IPS-18a (cell line): ENCODE measurements around the gene ENTPD1.

ENCODE experiments used
- H3K27ac ChIP-seq: one replicate; pipeline ENCODE4 v1.5.1; 2013; ENCODE audit warnings: low read length
- H3K27me3 ChIP-seq: one replicate; pipeline ENCODE4 v1.6.1; 2013; ENCODE audit warnings: mild to moderate bottlenecking, low read length; ENCODE audit not compliant: control insufficient read depth, insufficient read depth
- H3K36me3 ChIP-seq: one replicate; pipeline ENCODE4 v1.6.1; 2013; ENCODE audit warnings: low read depth, low read length; ENCODE audit not compliant: control insufficient read depth
- H3K4me1 ChIP-seq: one replicate; pipeline ENCODE4 v1.6.1; 2013; ENCODE audit warnings: low read depth, low read length; ENCODE audit not compliant: control insufficient read depth
- H3K4me3 ChIP-seq: one replicate; pipeline ENCODE4 v1.5.1; 2013; ENCODE audit warnings: low read length
- H3K9ac ChIP-seq: one replicate; pipeline ENCODE4 v1.6.1; 2013; ENCODE audit warnings: mild to moderate bottlenecking, low read length, moderate library complexity
- H3K9me3 ChIP-seq: one replicate; pipeline ENCODE4 v1.6.1; 2013; ENCODE audit warnings: low read depth, low read length; ENCODE audit not compliant: control insufficient read depth

Gene ENTPD1

DNA sequence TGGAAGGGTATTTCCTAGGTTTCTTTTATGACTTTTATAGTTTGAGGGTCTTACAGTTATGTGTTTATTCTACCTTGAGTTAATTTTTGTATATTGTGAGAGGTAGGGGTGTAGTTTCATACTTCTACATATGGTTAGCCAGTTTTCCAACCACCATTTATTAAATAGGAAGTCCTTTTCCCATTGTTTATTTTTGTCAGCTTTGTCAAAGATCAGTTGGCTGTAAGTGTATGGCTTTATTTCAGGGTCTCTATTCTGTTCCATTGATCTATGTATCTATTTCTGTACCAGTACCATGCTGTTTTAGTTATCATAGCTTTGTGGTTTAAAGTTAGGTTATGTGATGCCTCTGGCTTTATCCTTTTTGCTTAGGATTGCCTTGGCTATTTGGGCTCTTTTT lies 79.9 kb downstream of the ENTPD1 start:
- no peaks in the 10 kb centered on the region for H3K36me3 ChIP-seq
- H3K27ac ChIP-seq: no peak overlapping the region
- no peak overlapping the region for H3K9ac ChIP-seq
- H3K4me3 ChIP-seq: no peak overlapping the region
- H3K9me3 ChIP-seq: no peaks in the 10 kb centered on the region
- H3K27me3 ChIP-seq: no peaks in the 10 kb centered on the region
- H3K4me1 ChIP-seq: peaks cover 10% of the 10 kb centered on the region

DNA sequence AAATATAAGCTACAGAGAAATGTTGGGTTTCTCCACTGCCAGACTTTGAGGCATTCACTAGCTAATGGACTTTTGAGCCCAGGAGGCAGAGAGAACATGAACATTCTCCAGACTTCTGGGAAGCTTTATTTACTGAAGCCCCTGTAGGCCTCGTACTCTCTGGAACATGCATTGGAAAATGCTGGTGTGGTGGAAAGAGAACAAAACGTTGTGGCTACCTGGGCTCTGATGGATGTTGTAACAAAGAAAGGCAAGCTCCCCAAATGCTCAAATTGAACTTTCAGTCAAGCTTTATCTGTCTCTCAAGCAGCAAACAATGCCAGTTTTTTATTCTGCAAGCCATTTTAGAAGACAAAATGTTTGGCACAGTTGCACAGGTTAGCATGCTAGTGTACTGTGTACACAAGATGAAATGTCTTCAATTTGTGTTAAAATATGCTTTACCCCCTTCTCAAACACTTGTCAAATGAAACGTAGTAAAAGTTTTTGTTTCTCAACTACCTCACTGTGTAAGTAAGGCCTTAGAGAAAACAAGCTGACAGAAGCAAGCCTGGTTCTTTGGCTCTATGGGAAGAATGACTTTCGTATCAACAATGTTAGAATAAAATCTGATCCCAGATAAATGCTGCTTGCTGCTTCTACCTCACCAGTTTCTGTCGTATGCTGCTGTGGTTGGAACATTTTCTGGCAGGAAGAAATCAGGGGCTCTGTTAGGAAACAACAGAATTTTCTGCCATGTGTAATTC lies 80.8 kb downstream of the ENTPD1 start:
- Histone ChIP-seq H3K4me3 (no peak overlapping the region), H3K9ac (no peak overlapping the region), H3K4me1 (peaks cover 10% of the 10 kb centered on the region), H3K9me3 (no peaks in the 10 kb centered on the region), H3K36me3 (no peaks in the 10 kb centered on the region), H3K27me3 (no peaks in the 10 kb centered on the region), H3K27ac (no peak overlapping the region)

DNA sequence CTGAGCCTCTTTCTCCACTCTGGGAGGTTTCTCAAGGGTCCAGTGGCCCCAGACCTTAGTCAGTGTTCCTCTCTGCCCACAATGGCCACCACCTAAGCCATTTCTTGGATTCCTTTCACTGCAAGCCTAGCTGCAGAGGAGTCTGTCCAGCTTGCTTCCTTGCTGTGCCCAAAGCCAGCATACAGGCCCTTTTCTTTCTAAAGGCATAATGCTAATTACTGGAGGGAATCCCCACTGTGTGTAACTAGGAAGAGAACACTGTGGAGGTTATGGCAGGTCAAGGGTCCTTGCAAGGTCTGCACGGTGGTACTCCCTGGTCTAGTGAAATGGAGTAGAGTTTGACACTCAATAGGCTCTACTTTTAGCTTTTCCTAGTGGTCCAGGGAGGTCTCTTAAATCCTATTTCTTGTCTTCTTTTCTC lies 81.4 kb downstream of the ENTPD1 start:
- no peak overlapping the region for H3K4me3 ChIP-seq
- H3K27ac ChIP-seq: no peak overlapping the region
- H3K4me1 ChIP-seq: peaks cover 10% of the 10 kb centered on the region

DNA sequence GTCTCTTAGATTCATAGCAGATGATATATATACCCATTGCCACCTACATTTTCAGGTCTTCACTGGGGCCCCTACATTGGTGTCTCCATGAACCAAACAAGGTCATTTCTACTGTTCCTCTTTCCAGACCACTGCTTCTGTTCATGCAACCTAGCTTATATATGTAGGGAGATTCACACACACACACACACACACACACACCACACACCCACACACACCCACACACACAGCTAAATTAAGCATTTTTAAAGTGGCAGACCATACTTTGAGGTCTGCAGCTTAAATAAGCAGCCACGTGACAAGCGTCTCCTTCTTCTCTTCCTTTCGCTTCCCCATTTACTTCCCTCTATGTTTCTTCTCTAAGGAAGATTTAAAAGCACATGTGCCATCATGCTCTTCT lies 81.8 kb downstream of the ENTPD1 start:
- H3K4me3 ChIP-seq: no peak overlapping the region
- H3K36me3 ChIP-seq: no peaks in the 10 kb centered on the region
- no peak overlapping the region for H3K27ac ChIP-seq
- no peaks in the 10 kb centered on the region for H3K9me3 ChIP-seq
- H3K27me3 ChIP-seq: no peaks in the 10 kb centered on the region
- H3K4me1 ChIP-seq: peaks cover 10% of the 10 kb centered on the region
- H3K9ac ChIP-seq: no peak overlapping the region

More for the DNA sequence above, 81.4 kb downstream of the ENTPD1 start:
- no peak overlapping the region for H3K9ac ChIP-seq
- no peaks in the 10 kb centered on the region for H3K27me3 ChIP-seq
- no peaks in the 10 kb centered on the region for H3K9me3 ChIP-seq
- no peaks in the 10 kb centered on the region for H3K36me3 ChIP-seq

DNA sequence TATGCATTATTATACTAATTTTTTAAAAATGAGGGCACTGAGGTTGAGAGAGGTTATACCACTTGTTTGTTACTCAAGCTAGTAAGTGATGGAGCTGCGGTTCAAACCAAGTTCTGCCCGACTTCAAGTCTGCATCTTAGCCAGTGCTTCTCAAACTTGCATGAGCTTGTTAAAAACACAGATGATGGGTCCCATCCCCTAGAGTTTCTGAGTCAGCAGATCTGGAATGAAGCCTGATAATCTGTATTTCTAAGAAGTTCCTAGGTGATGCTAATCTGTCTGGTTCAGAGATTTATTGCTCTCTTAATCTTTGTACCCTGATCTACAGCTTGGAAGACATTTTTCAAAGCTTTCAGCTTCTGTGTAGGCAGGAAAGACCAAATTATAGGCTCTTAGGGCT lies 84.2 kb downstream of the ENTPD1 start:
- Histone ChIP-seq H3K36me3 (no peaks in the 10 kb centered on the region), H3K4me3 (no peak overlapping the region), H3K27ac (no peak overlapping the region), H3K9ac (no peak overlapping the region), H3K27me3 (no peaks in the 10 kb centered on the region), H3K4me1 (peaks cover 10% of the 10 kb centered on the region), H3K9me3 (no peaks in the 10 kb centered on the region)

DNA sequence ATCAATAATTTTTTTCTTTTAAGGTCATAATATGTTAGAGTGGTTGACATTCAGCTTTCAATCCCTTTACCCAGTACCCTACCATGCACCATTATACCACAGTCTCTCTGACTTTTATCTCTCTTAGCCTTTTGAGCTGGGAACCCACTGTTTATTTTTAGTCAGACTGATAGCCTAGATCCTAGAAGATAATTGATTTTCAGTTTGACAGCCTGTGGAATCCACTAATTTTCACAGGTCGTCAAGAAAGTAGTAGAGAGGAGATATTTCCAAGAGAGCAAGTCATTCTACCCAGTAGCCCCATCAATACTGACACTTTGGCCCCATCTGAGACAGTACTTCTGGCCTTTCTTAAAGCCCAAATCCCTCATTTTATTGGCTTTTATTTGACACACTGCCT lies 84.7 kb downstream of the ENTPD1 start:
- Histone ChIP-seq H3K9ac (no peak overlapping the region), H3K9me3 (no peaks in the 10 kb centered on the region), H3K36me3 (no peaks in the 10 kb centered on the region), H3K27ac (no peak overlapping the region), H3K4me1 (peaks cover 10% of the 10 kb centered on the region), H3K27me3 (no peaks in the 10 kb centered on the region), H3K4me3 (no peak overlapping the region)

DNA sequence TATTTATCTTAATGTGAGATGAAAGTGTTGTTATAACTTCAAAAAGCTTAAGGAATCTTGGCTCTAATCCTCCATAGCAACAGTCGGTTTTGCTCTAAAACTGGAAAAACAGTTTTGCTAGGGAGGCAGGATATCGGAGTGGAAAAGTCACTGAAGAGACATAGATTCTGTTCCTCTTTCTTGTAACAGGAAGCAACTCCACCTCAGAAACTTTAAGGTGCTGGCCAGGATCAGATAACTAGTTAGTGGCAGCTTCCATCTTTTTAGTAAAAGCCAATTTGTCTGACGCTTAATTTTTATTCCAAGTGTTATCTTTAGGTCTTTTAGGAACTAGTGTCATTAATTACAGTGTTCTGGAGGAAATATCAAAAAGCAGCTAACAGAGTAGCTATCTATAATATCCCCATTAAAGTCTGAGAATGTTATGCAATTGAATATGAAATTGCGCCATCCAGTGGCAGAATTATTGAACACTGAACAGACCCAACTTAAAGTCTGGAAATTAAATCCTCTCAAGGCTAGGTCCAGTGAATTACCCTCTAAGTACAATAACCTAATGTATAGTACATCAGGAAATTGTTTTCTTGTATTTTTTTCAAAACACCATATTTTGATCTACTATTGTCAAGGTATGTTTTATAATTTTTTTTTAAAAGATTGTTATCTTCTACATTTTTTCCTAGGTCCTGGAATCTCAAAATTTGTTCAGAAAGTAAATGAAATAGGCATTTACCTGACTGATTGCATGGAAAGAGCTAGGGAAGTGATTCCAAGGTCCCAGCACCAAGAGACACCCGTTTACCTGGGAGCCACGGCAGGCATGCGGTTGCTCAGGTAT lies 85.9 kb downstream of the ENTPD1 start:
- H3K4me3 ChIP-seq: no peak overlapping the region
- H3K4me1 ChIP-seq: peaks cover 8% of the 10 kb centered on the region
- H3K36me3 ChIP-seq: no peaks in the 10 kb centered on the region
- H3K27ac ChIP-seq: no peak overlapping the region
- no peaks in the 10 kb centered on the region for H3K27me3 ChIP-seq
- no peaks in the 10 kb centered on the region for H3K9me3 ChIP-seq
- no peak overlapping the region for H3K9ac ChIP-seq

DNA sequence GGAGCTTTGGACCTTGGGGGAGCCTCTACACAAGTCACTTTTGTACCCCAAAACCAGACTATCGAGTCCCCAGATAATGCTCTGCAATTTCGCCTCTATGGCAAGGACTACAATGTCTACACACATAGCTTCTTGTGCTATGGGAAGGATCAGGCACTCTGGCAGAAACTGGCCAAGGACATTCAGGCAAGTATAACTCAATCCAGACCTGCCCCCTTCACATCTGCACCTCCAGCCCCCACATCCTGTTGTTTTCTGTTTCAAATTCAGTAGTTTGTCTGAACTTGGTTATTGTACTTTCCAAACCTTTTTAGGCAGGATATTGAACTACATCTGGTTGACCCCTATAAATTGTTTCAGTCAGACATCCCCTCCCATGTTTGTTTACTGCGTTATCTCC lies 89.4 kb downstream of the ENTPD1 start:
- Histone ChIP-seq H3K9ac (no peak overlapping the region), H3K27ac (no peak overlapping the region), H3K36me3 (no peaks in the 10 kb centered on the region), H3K9me3 (no peaks in the 10 kb centered on the region), H3K4me3 (no peak overlapping the region), H3K27me3 (no peaks in the 10 kb centered on the region), H3K4me1 (no peaks in the 10 kb centered on the region)

DNA sequence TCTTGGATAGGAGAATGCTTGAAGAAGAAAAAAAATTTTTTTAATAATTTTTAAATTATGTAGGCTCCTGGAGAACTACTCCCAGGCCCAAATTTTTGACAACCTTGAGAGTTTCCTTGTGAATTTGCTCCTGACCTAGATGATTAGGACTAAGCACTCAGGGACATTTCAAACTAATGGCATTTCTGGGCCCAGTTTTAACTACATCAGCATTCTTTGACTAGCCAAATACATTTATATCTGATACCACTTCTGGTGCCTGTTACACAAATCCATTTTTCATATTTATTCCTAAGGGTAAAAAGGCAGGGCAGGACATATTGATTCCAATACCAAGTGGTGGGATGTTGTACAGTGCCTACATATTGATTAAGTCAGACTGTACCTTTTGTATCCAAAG lies 91.0 kb downstream of the ENTPD1 start:
- Histone ChIP-seq H3K36me3 (no peaks in the 10 kb centered on the region), H3K4me3 (no peak overlapping the region), H3K9me3 (no peaks in the 10 kb centered on the region), H3K27ac (no peak overlapping the region), H3K4me1 (no peaks in the 10 kb centered on the region), H3K9ac (no peak overlapping the region), H3K27me3 (no peaks in the 10 kb centered on the region)

DNA sequence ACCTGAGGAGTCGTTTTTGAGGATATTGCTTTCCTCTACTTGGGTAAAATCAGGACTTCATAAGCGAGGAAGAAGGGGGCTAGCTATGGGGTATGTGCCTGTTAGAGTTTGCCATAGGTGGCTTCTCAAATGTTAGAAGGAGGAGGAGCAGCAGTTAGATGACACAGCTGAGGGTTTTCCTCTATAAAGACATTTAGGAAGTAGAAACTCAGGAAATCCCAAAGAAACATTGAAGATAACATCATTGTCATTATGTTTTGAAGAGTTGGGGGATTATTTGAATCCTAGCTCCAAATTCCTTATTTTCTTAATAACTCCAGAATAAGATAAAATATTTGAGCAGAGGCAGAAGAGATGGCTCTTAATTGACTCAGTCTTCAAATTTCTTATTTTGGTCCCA lies 92.9 kb downstream of the ENTPD1 start:
- H3K9ac ChIP-seq: no peak overlapping the region
- H3K4me3 ChIP-seq: no peak overlapping the region
- H3K36me3 ChIP-seq: no peaks in the 10 kb centered on the region
- no peaks in the 10 kb centered on the region for H3K9me3 ChIP-seq
- H3K27me3 ChIP-seq: no peaks in the 10 kb centered on the region
- no peaks in the 10 kb centered on the region for H3K4me1 ChIP-seq
- H3K27ac ChIP-seq: no peak overlapping the region

DNA sequence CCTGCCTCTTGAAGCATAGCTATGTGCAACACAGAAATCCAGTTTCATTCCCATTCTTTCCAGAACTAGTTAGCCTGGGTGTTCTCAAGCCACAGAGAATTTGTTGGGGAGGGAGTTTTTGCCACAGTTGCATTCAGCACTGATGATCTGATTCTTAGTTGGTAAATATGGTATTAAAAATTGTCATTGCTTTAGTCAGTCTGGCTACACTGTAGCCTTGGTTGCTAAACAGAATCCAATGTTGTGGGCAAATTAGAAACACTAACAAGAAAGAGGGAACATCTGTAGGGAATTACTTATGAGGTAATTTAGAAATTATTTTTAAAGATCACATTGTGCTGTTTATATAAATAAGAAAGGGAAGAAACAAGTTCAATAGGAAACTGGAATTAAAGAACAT lies 94.8 kb downstream of the ENTPD1 start:
- H3K27me3 ChIP-seq: no peaks in the 10 kb centered on the region
- no peak overlapping the region for H3K9ac ChIP-seq
- H3K27ac ChIP-seq: no peak overlapping the region
- H3K9me3 ChIP-seq: no peaks in the 10 kb centered on the region
- H3K4me3 ChIP-seq: no peak overlapping the region
- H3K36me3 ChIP-seq: no peaks in the 10 kb centered on the region
- no peaks in the 10 kb centered on the region for H3K4me1 ChIP-seq
